Panc1 (cell line): Measurements from ENCODE around the gene SMIM8. TPM values are rescaled to one million over a fixed set of nuclear protein-coding genes. Genes with fewer than 3 reads are reported as not detected.

Experiments used
- ATAC-seq: fragments of 200-7000 bp; cut with Tn5 transposase; 2 replicates; pipeline ENCODE4 v1.9.1; 2020; ENCODE audit warnings: mild to moderate bottlenecking, moderate library complexity
- BruUV-seq: library from RNA; stranded (reverse); fragments of 400-500 nt; replicated peaks from 2 replicates; lab custom pipeline; 2021; lab: Mats Ljungman, UMichigan
- CTCF ChIA-PET: fragments of 300-600 bp; sonication (Branson Sonifier 250); formaldehyde crosslinking; loops from one replicate; lab custom pipeline; 2022; ENCODE audit warnings: antibody characterized with exemption; lab: Charles Lee
- POLR2A ChIA-PET: fragments of 300-600 bp; sonication (Branson Sonifier 250); formaldehyde crosslinking; loops from one replicate; lab custom pipeline; 2022; ENCODE audit warnings: antibody characterized with exemption; lab: Charles Lee
- DNase-seq: peaks from one replicate; pipeline ENCODE4 v3.0.0-alpha.2; 2010; ENCODE audit warnings: low read depth, low spot score
- H3K27ac ChIP-seq: 2 replicates; pipeline ENCODE4 v1.5.1; 2011; ENCODE audit warnings: mild to moderate bottlenecking, low read length, inconsistent platforms
- H3K27me3 ChIP-seq: fragments of 200-500 bp; sonication (Bioruptor generic); 2 replicates; pipeline ENCODE4 v1.6.0; 2014; ENCODE audit warnings: low read length, inconsistent platforms; ENCODE audit not compliant: control insufficient read depth, insufficient read depth
- H3K36me3 ChIP-seq: fragments of 200-500 bp; sonication (Bioruptor generic); 2 replicates; pipeline ENCODE4 v1.5.1; 2014; ENCODE audit warnings: inconsistent platforms, mild to moderate bottlenecking, low read length, moderate library complexity; ENCODE audit not compliant: control insufficient read depth, insufficient read depth
- H3K4me1 ChIP-seq: 2 replicates; pipeline ENCODE4 v1.5.1; 2011; ENCODE audit warnings: inconsistent platforms, mild to moderate bottlenecking, low read length, moderate library complexity; ENCODE audit not compliant: control insufficient read depth, insufficient read depth
- H3K4me3 ChIP-seq, 2 experiments: 2 replicates each; pipeline ENCODE4 v1.5.1; 2011 to 2012; ENCODE audit warnings: low read depth in 2 of 2, low read length in 2 of 2, mild to moderate bottlenecking in 2 of 2, inconsistent platforms in 1 of 2, moderate library complexity in 1 of 2
- H3K9me3 ChIP-seq: fragments of 200-500 bp; sonication (Bioruptor generic); 2 replicates; pipeline ENCODE4 v1.5.1; 2014; ENCODE audit warnings: low read depth, mild to moderate bottlenecking, inconsistent platforms, low read length, moderate library complexity; ENCODE audit not compliant: control insufficient read depth, insufficient read depth
- CTCF ChIP-seq: fragments of 450-650 bp; IDR thresholded peaks from 2 replicates; pipeline ENCODE4 v1.5.1; 2017; ENCODE audit warnings: mild to moderate bottlenecking
- POLR2AphosphoS5 ChIP-seq: IDR thresholded peaks from 2 replicates; pipeline ENCODE4 v1.6.1; 2012; ENCODE audit warnings: mild to moderate bottlenecking, low read depth, low read length, moderate library complexity
- SIN3A ChIP-seq: IDR thresholded peaks from 2 replicates; pipeline ENCODE4 v1.6.1; 2012; ENCODE audit warnings: low read depth, mild to moderate bottlenecking, low read length, moderate library complexity, borderline replicate concordance; ENCODE audit not compliant: insufficient read depth
- TCF7L2 ChIP-seq: IDR thresholded peaks from 2 replicates; pipeline ENCODE4 v1.6.1; 2011; ENCODE audit warnings: mild to moderate bottlenecking, low read depth, low read length, inconsistent platforms
- in situ Hi-C: cut with HindIII; loops from 2 replicates; pipeline ENCODE4 v1.10.0; 2016; ENCODE audit warnings: low sequenced_read_pairs, low pct_unique_long_range_greater_than_20kb
- intact Hi-C: fragments of 100-400 bp; cut with micrococcal nuclease; formaldehyde crosslinking; loops from one replicate; pipeline ENCODE4 v1.10.0; 2022; ENCODE audit not compliant: unreplicated experiment
- total RNA-seq: library from RNA; stranded (reverse); gene quantifications from one replicate; pipeline ENCODE4 v1.2.1, GENCODE V29; 2021; ENCODE audit not compliant: unreplicated experiment
- TF ChIP-seq, protein P1 (sequence below), 2 experiments: IDR thresholded peaks; 2 replicates each; pipeline ENCODE4 v1.6.1; 2011 to 2012; ENCODE audit warnings: low read depth in 2 of 2, control low read depth in 1 of 2, low read length in 1 of 2, mild to moderate bottlenecking in 1 of 2, moderate library complexity in 1 of 2; ENCODE audit not compliant: insufficient read depth in 1 of 2

The SMIM8 gene
- total RNA-seq, 1 experiment from 2014 or later: 6.7 TPM

- no peak for DNase-seq
- BruUV-seq: no TSS peak
- Histone ChIP-seq H3K4me3 (no peak overlapping the region), H3K9me3 (no peaks in the 10 kb centered on the region), H3K27ac (no peak overlapping the region), H3K4me1 (no peaks in the 10 kb centered on the region), H3K36me3 (no peaks in the 10 kb centered on the region), H3K27me3 (no peaks in the 10 kb centered on the region)
- in situ Hi-C loops (no loop called here), intact Hi-C loops (no loop called here)
- no peak for ATAC-seq
- TF ChIP-seq POLR2AphosphoS5: no peak
- no peak for TF ChIP-seq TCF7L2
- TF ChIP-seq SIN3A: no peak
- TF ChIP-seq, protein P1, sequence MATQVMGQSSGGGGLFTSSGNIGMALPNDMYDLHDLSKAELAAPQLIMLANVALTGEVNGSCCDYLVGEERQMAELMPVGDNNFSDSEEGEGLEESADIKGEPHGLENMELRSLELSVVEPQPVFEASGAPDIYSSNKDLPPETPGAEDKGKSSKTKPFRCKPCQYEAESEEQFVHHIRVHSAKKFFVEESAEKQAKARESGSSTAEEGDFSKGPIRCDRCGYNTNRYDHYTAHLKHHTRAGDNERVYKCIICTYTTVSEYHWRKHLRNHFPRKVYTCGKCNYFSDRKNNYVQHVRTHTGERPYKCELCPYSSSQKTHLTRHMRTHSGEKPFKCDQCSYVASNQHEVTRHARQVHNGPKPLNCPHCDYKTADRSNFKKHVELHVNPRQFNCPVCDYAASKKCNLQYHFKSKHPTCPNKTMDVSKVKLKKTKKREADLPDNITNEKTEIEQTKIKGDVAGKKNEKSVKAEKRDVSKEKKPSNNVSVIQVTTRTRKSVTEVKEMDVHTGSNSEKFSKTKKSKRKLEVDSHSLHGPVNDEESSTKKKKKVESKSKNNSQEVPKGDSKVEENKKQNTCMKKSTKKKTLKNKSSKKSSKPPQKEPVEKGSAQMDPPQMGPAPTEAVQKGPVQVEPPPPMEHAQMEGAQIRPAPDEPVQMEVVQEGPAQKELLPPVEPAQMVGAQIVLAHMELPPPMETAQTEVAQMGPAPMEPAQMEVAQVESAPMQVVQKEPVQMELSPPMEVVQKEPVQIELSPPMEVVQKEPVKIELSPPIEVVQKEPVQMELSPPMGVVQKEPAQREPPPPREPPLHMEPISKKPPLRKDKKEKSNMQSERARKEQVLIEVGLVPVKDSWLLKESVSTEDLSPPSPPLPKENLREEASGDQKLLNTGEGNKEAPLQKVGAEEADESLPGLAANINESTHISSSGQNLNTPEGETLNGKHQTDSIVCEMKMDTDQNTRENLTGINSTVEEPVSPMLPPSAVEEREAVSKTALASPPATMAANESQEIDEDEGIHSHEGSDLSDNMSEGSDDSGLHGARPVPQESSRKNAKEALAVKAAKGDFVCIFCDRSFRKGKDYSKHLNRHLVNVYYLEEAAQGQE (IDR thresholded peaks at IDR 0.05; ENCODE audit: insufficient read depth in 1 of 2, low read depth in 2 of 2, low read length in 1 of 2): no peak
- TF ChIP-seq CTCF: no peak
- CTCF ChIA-PET: no interaction called here
- POLR2A ChIA-PET: no interaction called here
Observed at GRCh38 chr6:87376643-87377042, 54.3 kb downstream of the SMIM8 start.

GRCh38 chr6:87378947-87379346 lies 56.6 kb downstream of the SMIM8 start:
- POLR2A ChIA-PET: no interaction called here
- CTCF ChIA-PET: no interaction called here
- no peaks in the 10 kb centered on the region for H3K4me1 ChIP-seq
- TF ChIP-seq, protein P1 (IDR thresholded peaks at IDR 0.05; ENCODE audit: insufficient read depth in 1 of 2, low read depth in 2 of 2, low read length in 1 of 2): no peak
- TF ChIP-seq CTCF (no peak), TCF7L2 (no peak), SIN3A (no peak), POLR2AphosphoS5 (no peak)
- H3K36me3 ChIP-seq: no peaks in the 10 kb centered on the region
- H3K27me3 ChIP-seq: no peaks in the 10 kb centered on the region
- H3K27ac ChIP-seq: no peak overlapping the region
- no peak for DNase-seq
- no peak for ATAC-seq
- no peaks in the 10 kb centered on the region for H3K9me3 ChIP-seq
- no peak overlapping the region for H3K4me3 ChIP-seq
- intact Hi-C loops (no loop called here), in situ Hi-C loops (no loop called here)
- no TSS peak for BruUV-seq
